ENCODE results near the gene GLS2.
"Not testable (repeated sequence)": the region's sequence is repeated elsewhere in the genome, so short reads cannot be mapped to it uniquely, and the experiment has no call there.

GLS2 gene

GRCh38 chr12:56488041-56488955, at the start of gene GLS2:
TSS of gene GLS2 (minus strand) at chr12:56488161. CDS start at chr12:56488118, 43 bp downstream.
- ATAC-seq: peak; percentile 97

- ATAC-seq: no peak
Measured at GRCh38 chr12:56537546-56537945, 49.6 kb upstream of the GLS2 start.

- ATAC-seq: no peak
Measured at GRCh38 chr12:56530390-56531055, 42.6 kb upstream of the GLS2 start.

- ATAC-seq: no peak
Measured at GRCh38 chr12:56529656-56530055, 41.7 kb upstream of the GLS2 start.

GRCh38 chr12:56528846-56529245, 40.9 kb upstream of the GLS2 start:
- ATAC-seq: no peak

- peak in 1 of 2 donors; percentile 71 for ATAC-seq
Measured at GRCh38 chr12:56522411-56523193, 34.6 kb upstream of the GLS2 start.

- peak; percentile 58 to 88 for ATAC-seq
Measured at GRCh38 chr12:56521590-56522371, 33.8 kb upstream of the GLS2 start, which contains the start of gene RBMS2. TSS of gene RBMS2 (plus strand) at chr12:56521820. CDS start at chr12:56522024, 204 bp downstream.

- no peak for ATAC-seq
Measured at GRCh38 chr12:56521209-56521589, 33.2 kb upstream of the GLS2 start.

- no peak for ATAC-seq
Measured at GRCh38 chr12:56520506-56520905, 32.5 kb upstream of the GLS2 start.

- no peak for ATAC-seq
Measured at GRCh38 chr12:56520048-56520447, 32.1 kb upstream of the GLS2 start.

- no peak for ATAC-seq
Measured at GRCh38 chr12:56518570-56518969, 30.6 kb upstream of the GLS2 start.

- ATAC-seq: no peak
Measured at GRCh38 chr12:56517854-56518253, 29.9 kb upstream of the GLS2 start.

GRCh38 chr12:56514014-56514318, 26.0 kb upstream of the GLS2 start:
- not testable (repeated sequence) for ATAC-seq

GRCh38 chr12:56510786-56511185, 22.8 kb upstream of the GLS2 start:
- no peak for ATAC-seq

- not testable (repeated sequence) for ATAC-seq
Measured at GRCh38 chr12:56499879-56500278, 11.9 kb upstream of the GLS2 start.

- not testable (repeated sequence) for ATAC-seq
Measured at GRCh38 chr12:56499452-56499851, 11.5 kb upstream of the GLS2 start.

- not testable (repeated sequence) for ATAC-seq
Measured at GRCh38 chr12:56498126-56498902, 10.4 kb upstream of the GLS2 start.

- ATAC-seq: not testable (repeated sequence)
Measured at GRCh38 chr12:56496704-56497103, 8.7 kb upstream of the GLS2 start.

GRCh38 chr12:56494481-56494880, 6.5 kb upstream of the GLS2 start:
- ATAC-seq: not testable (repeated sequence)

- not testable (repeated sequence) for ATAC-seq
Measured at GRCh38 chr12:56494106-56494415, 6.1 kb upstream of the GLS2 start.

- ATAC-seq: not testable (repeated sequence)
Measured at GRCh38 chr12:56493409-56494105, 5.6 kb upstream of the GLS2 start.

Measured in activated CD4-positive, CD25-positive, alpha-beta regulatory T cell treated with anti-CD3 and anti-CD28 coated beads, Interleukin-2, amount 50 U/mL, for 24 hours (primary cell).